Liver (tissue), 9 donors: ENCODE measurements around the gene BCL2. TPM values are rescaled to one million over a fixed set of nuclear protein-coding genes. Genes with fewer than 3 reads are reported as not detected.

Source experiments
- DNase-seq: peaks from one replicate; pipeline ENCODE4 v3.0.0-alpha.2; 2017; ENCODE audit warnings: low spot score
- H3K27ac ChIP-seq, 2 donors: one replicate each; pipeline ENCODE4 v1.7.0; 2013; ENCODE audit warnings: inconsistent platforms in 2 of 2, low read length in 2 of 2, control low read depth in 1 of 2, low read depth in 1 of 2, mild to moderate bottlenecking in 1 of 2
- H3K27me3 ChIP-seq, 4 donors: one replicate each; pipeline versions ENCODE4 v1.6.1 to v1.7.0; 2013; ENCODE audit warnings: low read length in 3 of 4, inconsistent platforms in 1 of 4, mild to moderate bottlenecking in 1 of 4, moderate library complexity in 1 of 4; ENCODE audit not compliant: control insufficient read depth in 4 of 4, insufficient read depth in 4 of 4
- H3K36me3 ChIP-seq, 4 donors: one replicate each; pipeline versions ENCODE4 v1.6.1 to v1.7.0; 2013; ENCODE audit warnings: low read length in 3 of 4, mild to moderate bottlenecking in 3 of 4, low read depth in 1 of 4, moderate library complexity in 1 of 4; ENCODE audit not compliant: control insufficient read depth in 4 of 4, insufficient read depth in 3 of 4
- H3K4me1 ChIP-seq, 4 donors: one replicate each; pipeline versions ENCODE4 v1.6.1 to v1.7.0; 2013; ENCODE audit warnings: low read length in 3 of 4, mild to moderate bottlenecking in 3 of 4, moderate library complexity in 1 of 4; ENCODE audit not compliant: control insufficient read depth in 4 of 4, insufficient read depth in 4 of 4
- H3K4me3 ChIP-seq, 3 donors: one replicate each; pipeline versions ENCODE4 v1.6.1 to v1.7.0; 2013; ENCODE audit warnings: low read length in 3 of 3, control low read depth in 1 of 3, low read depth in 1 of 3, mild to moderate bottlenecking in 1 of 3
- H3K9ac ChIP-seq, 2 donors: one replicate each; pipeline ENCODE4 v1.7.0; 2013; ENCODE audit warnings: low read length in 2 of 2, mild to moderate bottlenecking in 2 of 2, moderate library complexity in 2 of 2, control low read depth in 1 of 2, low read depth in 1 of 2
- H3K9me3 ChIP-seq, 4 donors: one replicate each; pipeline versions ENCODE4 v1.6.1 to v1.7.0; 2013; ENCODE audit warnings: low read length in 3 of 4; ENCODE audit not compliant: control insufficient read depth in 4 of 4
- CTCF ChIP-seq: fragments of 150-350 bp; IDR thresholded peaks from 2 replicates; pipeline ENCODE4 v1.5.1; 2017; ENCODE audit warnings: improper control_type of control experiment, low read depth, low read length; ENCODE audit not compliant: missing input control
- EGR1 ChIP-seq, 2 donors: IDR thresholded peaks; 2 replicates each; pipeline ENCODE4 v1.6.1; 2016 to 2018; ENCODE audit warnings: antibody characterized with exemption in 2 of 2, low read depth in 2 of 2
- FOXA1 ChIP-seq: IDR thresholded peaks from 2 replicates; pipeline ENCODE4 v1.6.1; 2016; ENCODE audit warnings: antibody characterized with exemption
- FOXA2 ChIP-seq: IDR thresholded peaks from 2 replicates; pipeline ENCODE4 v1.6.1; 2016; ENCODE audit warnings: antibody characterized with exemption
- GABPA ChIP-seq, 2 donors: IDR thresholded peaks in 1 of 2; conservative IDR thresholded peaks in 1 of 2; 2 replicates each; pipeline ENCODE4 v1.6.1; 2016; ENCODE audit warnings: antibody characterized with exemption in 2 of 2, mild to moderate bottlenecking in 1 of 2, moderate library complexity in 1 of 2
- HNF4G ChIP-seq: IDR thresholded peaks from 2 replicates; pipeline ENCODE4 v1.6.1; 2016; ENCODE audit warnings: antibody characterized with exemption
- MAX ChIP-seq: IDR thresholded peaks from 2 replicates; pipeline ENCODE4 v1.6.1; 2016; ENCODE audit warnings: antibody characterized with exemption
- NR2F2 ChIP-seq: IDR thresholded peaks from 2 replicates; pipeline ENCODE4 v1.6.1; 2016; ENCODE audit warnings: antibody characterized with exemption
- REST ChIP-seq: IDR thresholded peaks from 2 replicates; pipeline ENCODE4 v1.6.1; 2016; ENCODE audit warnings: antibody characterized with exemption, mild to moderate bottlenecking
- RXRA ChIP-seq, 2 donors: IDR thresholded peaks; 2 replicates each; pipeline ENCODE4 v1.6.1; 2017 to 2018; ENCODE audit warnings: antibody characterized with exemption in 2 of 2, mild to moderate bottlenecking in 1 of 2
- TAF1 ChIP-seq: conservative IDR thresholded peaks from 2 replicates; pipeline ENCODE4 v1.6.1; 2016; ENCODE audit warnings: antibody characterized with exemption, mild to moderate bottlenecking
- ZBTB33 ChIP-seq: IDR thresholded peaks from 2 replicates; pipeline ENCODE4 v1.6.1; 2016; ENCODE audit warnings: antibody characterized with exemption
- WGBS: extraction: QIAGEN DNeasy Blood & Tissue Kit; methylation state at CpG from one replicate; pipeline ENCODE4 v1.1.7; 2013; 5-methylcytosine and 5-hydroxymethylcytosine counted together
- polyA plus RNA-seq, 2 donors: library from polyadenylated mRNA; stranded (reverse) in 1 of 2; unstranded in 1 of 2; fragments of 200-250 nt in 1 of 2; fragments of >200 nt in 1 of 2; fragmentation: Nextera tagmentation in 1 of 2; extraction: Ambion mirVana in 1 of 2; gene quantifications; one replicate each; pipeline versions ENCODE4 v1.2.1 to v1.2.3, GENCODE V29; 2013 to 2015
- total RNA-seq, 2 donors: library from RNA; depleted of rRNA; stranded (reverse); fragments of >200 nt; gene quantifications; one replicate each; pipeline ENCODE4 v1.2.3, GENCODE V29; 2014
- TF ChIP-seq, protein P1 (sequence below): IDR thresholded peaks from 2 replicates; pipeline ENCODE4 v1.6.1; 2016; ENCODE audit warnings: antibody characterized with exemption
- donor health status: healthy.
- donor health status: healthy.
- donor health status: healthy.
- donor health status: healthy.
- donor health status: healthy.

BCL2 gene
- total and polyA plus RNA-seq, 4 donors: 0.40 to 3.9 (median 1.4) TPM

- TF ChIP-seq REST (no peak), FOXA1 (no peak), MAX (no peak), NR2F2 (no peak), TAF1 (no peak), HNF4G (no peak), GABPA (IDR thresholded peaks at IDR 0.05 in 1 of 2, conservative IDR thresholded peaks at IDR 0.05 in 1 of 2) (no peak), RXRA (IDR thresholded peaks at IDR 0.05) (no peak), CTCF (no peak), FOXA2 (no peak), ZBTB33 (no peak), EGR1 (IDR thresholded peaks at IDR 0.05; ENCODE audit: low read depth in 2 of 2) (no peak)
- TF ChIP-seq, protein P1, sequence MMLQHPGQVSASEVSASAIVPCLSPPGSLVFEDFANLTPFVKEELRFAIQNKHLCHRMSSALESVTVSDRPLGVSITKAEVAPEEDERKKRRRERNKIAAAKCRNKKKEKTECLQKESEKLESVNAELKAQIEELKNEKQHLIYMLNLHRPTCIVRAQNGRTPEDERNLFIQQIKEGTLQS: no peak
- no peak overlapping the region for H3K4me3 ChIP-seq
- no peaks in the 10 kb centered on the region for H3K4me1 ChIP-seq
- H3K27ac ChIP-seq: no peak overlapping the region
- no peaks in the 10 kb centered on the region for H3K9me3 ChIP-seq
- WGBS: 76% methylated on average over 13 of the region's 13 CpGs
- no peaks in the 10 kb centered on the region for H3K27me3 ChIP-seq
- no peak for DNase-seq
- H3K36me3 ChIP-seq: no peaks in the 10 kb centered on the region
- H3K9ac ChIP-seq: no peak overlapping the region
Measured at GRCh38 chr18:63273222-63273927, 46.2 kb downstream of the BCL2 start.

DNA sequence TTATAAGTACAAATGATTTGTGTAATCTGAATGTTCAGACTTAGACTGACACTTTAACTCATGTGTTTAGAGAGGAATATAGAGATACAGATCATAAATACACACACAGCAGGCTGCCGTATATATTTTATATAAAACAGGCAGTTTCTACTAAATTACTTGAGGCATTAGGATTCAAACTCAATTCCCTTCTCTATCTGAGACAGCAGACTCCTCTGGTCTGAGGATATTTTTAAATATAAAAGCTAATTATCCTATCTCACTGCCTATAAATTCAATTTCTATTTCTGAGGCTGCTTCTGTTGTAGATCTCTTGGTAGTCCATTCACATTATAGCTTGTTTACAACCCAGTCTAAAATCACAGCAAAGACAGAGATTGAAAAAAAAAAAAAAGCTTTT, 46.9 kb downstream of the BCL2 start:
- H3K36me3 ChIP-seq: no peaks in the 10 kb centered on the region
- no peak overlapping the region for H3K9ac ChIP-seq
- WGBS: 79% methylated on average over 1 of the region's 1 CpG
- no peaks in the 10 kb centered on the region for H3K4me1 ChIP-seq
- no peak overlapping the region for H3K27ac ChIP-seq
- no peak for DNase-seq
- no peak overlapping the region for H3K4me3 ChIP-seq
- H3K27me3 ChIP-seq: no peaks in the 10 kb centered on the region
- H3K9me3 ChIP-seq: no peaks in the 10 kb centered on the region
- no peak for TF ChIP-seq CTCF
- no peak for TF ChIP-seq ZBTB33
- TF ChIP-seq EGR1 (IDR thresholded peaks at IDR 0.05; ENCODE audit: low read depth in 2 of 2): no peak
